Adrenal gland (tissue), 5 donors: ENCODE results near the gene TTLL11.

Source experiments
- POLR2A ChIP-seq, 2 donors: fragments of 450-650 bp; IDR thresholded peaks; one replicate each; pipeline ENCODE4 v1.6.1; 2017; ENCODE audit warnings: antibody characterized with exemption in 2 of 2, mild to moderate bottlenecking in 2 of 2, moderate library complexity in 1 of 2
- TF ChIP-seq, protein P1 (sequence below), 6 experiments: fragments of 450-650 bp in 4 of 6; fragments of 200-600 bp in 2 of 6; sonication (generic) in 1 of 6; IDR thresholded peaks; 1 replicate in 5 of 6; 2 replicates in 1 of 6; pipeline versions ENCODE4 v1.5.1 to v1.8.0; 2016 to 2021; ENCODE audit warnings: antibody characterized with exemption in 6 of 6, mild to moderate bottlenecking in 2 of 6, moderate library complexity in 1 of 6
- donor health status: DM: no; HTN: no; CAD: no.

DNA sequence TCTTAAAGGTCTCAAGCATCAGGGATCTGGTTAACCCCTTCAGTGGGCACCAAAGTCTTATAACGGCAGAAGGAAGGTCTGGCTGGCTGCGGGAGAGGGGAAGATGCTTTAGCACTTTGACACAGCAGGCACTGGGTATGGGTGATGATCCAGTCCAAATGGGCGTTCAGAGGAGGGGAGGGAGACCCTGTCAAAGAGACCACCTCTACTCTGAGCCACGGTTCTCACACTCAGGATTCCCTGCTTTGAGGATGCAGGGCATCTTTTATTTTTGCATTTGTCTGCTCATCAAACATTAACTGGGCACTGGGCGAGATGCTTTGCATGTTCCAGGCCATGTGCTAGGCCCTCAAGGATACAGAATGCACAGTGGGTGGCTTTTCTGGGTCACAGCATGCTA, 237.6 kb downstream of the TTLL11 start:
- TF ChIP-seq, protein P1, sequence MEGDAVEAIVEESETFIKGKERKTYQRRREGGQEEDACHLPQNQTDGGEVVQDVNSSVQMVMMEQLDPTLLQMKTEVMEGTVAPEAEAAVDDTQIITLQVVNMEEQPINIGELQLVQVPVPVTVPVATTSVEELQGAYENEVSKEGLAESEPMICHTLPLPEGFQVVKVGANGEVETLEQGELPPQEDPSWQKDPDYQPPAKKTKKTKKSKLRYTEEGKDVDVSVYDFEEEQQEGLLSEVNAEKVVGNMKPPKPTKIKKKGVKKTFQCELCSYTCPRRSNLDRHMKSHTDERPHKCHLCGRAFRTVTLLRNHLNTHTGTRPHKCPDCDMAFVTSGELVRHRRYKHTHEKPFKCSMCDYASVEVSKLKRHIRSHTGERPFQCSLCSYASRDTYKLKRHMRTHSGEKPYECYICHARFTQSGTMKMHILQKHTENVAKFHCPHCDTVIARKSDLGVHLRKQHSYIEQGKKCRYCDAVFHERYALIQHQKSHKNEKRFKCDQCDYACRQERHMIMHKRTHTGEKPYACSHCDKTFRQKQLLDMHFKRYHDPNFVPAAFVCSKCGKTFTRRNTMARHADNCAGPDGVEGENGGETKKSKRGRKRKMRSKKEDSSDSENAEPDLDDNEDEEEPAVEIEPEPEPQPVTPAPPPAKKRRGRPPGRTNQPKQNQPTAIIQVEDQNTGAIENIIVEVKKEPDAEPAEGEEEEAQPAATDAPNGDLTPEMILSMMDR (IDR thresholded peaks at IDR 0.05) = no peak
- TF ChIP-seq POLR2A (IDR thresholded peaks at IDR 0.05) = no peak
